HG03095 (cell line): ENCODE data around the gene ZNF441.
"Not testable (repeated sequence)": the region's sequence is repeated elsewhere in the genome, so short reads cannot be mapped to it uniquely, and the experiment has no call there.

Experiments
- ATAC-seq: cut with Tn5 transposase; IDR thresholded peaks from one replicate; pipeline ENCODE4 v1.9.1; 2021; ENCODE audit warnings: moderate library complexity; ENCODE audit not compliant: unreplicated experiment

The ZNF441 gene

DNA sequence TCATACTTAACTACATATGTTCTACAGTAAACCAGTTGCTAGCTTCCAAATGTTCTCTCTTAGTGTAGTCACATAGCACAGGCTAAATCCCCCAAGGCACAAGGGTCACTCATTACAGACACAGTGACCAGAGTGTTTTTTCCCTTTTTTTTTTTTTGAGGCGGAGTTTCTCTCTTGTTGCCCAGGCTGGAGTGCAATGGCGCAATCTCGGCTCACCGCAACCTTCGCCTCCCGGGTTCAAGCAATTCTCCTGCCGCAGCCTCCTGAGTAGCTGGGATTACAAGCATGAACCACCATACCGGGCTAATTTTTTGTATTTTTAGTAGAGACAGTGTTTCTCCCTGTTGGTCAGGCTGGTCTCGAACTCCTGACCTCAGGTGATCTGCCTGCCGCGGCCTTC, 9.9 kb downstream of the ZNF441 start:
- not testable (repeated sequence) for ATAC-seq

DNA sequence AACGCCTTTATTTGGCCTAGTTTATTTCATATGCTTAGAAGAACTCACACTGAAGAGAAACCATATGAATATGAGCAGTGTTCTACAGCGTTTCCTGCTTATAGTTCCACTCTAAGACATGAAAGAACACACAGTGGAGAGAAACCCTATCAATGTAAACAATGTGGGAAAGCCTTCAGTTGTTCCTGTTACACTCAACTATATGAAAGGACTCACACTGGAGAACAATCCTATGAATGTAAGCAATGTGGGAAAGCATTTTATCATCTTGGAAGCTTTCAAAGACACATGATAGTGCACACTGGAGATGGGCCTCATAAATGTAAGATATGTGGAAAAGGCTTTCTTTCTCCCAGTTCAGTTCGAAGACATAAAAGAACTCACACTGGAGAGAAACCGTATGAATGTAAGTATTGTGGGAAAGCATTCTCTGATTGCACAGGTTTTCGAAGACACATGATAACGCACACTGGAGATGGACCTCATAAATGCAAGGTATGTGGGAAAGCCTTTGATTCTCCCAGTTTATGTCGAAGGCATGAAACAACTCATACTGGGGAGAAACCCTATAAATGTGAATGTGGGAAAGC, 13.7 kb downstream of the ZNF441 start:
- ATAC-seq, result no peak

DNA sequence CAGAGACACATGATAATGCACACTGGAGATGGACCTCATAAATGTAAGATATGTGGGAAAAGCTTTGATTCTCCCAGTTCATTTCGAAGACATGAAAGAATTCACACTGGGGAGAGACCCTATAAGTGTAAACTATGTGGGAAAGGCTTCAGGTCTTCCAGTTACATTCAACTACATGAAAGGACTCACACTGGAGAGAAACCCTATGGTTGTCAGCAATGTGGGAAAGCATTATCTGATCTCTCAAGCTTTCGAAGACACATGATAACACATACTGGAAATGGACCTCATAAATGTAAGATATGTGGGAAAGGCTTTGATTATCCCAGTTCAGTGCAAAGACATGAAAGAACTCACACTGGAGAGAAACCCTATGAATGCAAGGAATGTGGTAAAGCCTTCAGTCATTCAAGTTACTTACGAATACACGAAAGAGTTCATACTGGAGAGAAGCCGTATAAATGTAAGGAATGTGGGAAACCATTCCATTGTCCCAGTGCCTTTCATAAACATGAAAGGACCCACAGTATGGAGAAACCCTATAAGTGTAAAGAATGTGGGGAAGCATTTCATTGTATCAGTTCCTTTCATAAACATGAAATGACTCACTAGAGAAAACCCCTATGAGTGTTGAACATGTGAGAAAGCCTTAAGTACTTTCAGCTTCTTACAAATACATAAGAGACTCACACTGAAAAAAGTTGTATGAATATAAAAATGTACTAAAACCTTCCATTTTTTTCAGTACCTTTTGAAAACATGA, 14.7 kb downstream of the ZNF441 start:
- ATAC-seq, result no peak

DNA sequence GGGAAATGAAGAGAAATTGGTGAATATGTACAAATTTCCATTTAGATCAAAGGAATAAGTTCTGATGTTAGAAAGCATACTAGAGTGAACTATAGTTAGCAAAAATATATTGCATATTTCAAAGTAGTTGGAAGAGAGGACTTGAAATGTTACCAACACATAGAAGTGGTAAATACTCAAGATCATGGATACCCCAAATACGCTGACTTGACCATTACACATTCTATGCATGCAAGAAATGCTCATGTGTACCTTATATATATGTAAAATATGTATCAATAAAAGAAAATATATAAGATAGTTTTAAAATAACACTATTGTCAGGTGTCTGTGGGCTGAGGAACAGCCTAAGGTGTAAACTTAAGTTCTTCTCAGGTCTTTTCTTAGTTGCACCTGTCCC, 17.0 kb downstream of the ZNF441 start:
- no peak for ATAC-seq

DNA sequence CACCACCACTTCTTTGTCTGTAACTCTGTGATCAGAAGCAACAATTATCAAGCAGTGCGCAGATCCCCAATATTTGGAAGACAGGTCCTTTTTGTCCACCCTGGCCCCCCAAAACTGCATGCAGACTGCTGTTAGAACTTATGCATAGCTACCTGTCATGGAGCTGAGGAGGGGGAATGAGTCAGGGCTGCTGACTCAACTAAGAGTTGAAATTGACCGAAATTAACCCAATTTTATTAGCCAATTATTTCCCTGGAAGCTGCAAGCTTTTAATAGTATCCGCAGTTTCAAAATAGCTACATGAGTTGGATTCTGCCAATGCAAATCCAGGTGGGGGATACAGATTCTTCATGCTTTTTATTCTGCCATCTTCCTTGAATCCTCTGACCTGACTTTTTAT, 17.6 kb downstream of the ZNF441 start:
- ATAC-seq, result no peak

DNA sequence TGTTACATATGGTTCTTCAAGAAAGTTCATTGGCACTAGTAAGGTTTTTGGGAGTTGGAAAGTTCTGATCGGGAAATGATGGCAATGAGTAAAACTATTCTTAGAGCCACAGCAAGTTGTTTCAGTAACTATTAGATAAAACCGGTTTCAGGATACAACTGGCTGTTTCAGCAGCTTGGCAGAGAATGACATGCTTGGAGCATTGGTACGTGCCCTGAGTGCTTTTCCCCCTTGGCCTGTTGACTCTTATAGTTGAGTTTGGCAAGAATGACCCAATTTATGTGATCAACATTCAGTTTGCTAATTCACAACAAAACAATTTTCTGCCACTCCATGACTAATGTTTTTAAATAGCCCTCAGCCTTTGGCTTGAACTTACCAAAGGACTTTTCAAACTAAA, 20.7 kb downstream of the ZNF441 start:
- no peak for ATAC-seq

DNA sequence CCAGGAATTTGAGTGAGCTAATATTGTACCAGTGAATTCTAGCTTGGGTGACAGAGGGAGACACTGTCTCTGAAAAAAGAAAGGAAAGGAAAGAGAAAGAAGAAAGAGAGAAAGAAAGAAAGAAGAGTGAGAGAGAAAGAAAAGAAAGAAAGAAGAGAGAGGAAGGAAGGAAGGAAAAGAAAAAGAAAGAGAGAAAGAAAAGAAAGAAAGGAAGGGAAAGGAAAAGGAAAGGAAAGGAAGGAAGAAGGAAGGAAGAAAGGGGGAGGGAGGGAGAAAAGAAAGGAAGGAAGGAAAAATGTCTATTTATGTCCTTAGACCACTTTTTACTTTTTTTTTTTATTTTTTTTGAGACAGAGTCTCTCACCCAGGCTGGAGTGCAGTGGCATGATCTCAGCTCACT, 26.1 kb downstream of the ZNF441 start:
- no peak for ATAC-seq

DNA sequence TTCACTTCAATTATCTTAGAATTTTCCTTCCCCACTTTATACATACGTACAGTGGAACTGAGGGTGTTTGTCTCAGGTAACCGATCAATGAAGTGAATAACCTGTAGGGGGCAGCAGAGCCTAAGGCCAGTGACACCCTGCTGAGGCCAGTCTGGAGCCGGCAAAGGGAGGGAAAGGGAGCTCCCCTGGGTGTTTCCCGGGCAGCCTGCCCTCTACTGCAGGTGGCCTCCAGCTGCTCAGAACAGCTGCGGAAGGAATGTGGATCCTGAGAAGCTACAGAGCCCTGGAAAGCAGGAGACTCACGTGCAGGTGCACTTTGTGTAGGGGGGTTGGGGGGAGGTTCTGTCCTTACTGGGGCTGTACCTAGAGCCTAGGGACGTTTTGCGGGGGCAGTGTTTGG, 30.7 kb downstream of the ZNF441 start:
- no peak for ATAC-seq

DNA sequence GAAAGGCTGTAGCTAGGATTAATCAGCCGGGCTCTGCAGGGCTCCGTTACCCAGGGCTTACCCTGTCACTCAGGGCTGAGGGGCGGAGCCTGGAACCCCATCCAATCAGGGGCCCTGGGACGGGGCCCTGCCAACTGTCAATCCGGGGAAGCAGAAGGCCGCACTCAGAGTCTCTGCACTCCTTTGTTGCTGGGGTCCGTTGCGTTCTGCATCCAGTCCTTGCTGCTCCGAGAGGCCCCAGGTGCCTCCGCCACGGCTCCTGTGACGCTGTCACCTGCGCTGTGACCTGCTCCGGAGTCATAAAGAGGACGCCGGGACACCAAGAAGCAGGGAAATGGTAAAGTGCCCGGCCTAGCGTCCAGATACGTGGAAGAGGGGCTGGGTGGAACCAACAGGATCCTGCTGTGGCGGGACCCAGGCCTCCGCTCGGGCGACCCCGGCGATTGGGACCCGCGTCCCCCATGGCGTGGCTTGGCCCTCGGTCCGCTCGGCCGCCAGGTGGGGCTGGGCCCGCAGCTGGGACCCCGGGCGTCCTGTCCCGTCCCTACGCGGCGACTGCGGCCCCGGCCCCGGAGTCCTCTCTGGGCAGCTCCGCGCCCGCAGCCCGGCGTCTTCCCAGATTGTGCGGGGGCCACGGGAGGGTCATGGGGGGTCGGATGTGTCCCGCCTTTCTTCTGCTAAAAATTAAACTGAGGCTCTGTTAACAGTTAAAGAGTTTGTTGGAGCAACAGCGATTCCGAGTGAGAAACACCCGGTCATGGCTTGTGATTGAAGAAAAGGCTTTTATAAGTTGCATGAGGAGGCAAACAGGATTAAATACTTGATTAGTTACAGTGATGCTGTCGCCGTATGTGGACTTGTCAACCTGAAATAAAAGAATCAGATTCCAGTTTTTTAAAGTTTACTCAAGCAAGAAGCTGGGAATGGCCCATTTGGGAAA, 31.9 kb downstream of the ZNF441 start, which contains the start of gene ZNF491:
TSS of gene ZNF491 (plus strand) at position 133 of the 940 bp plus-strand sequence. CDS start 7,431 bp downstream, outside the sequence.
- ATAC-seq, result peak; percentile 86

DNA sequence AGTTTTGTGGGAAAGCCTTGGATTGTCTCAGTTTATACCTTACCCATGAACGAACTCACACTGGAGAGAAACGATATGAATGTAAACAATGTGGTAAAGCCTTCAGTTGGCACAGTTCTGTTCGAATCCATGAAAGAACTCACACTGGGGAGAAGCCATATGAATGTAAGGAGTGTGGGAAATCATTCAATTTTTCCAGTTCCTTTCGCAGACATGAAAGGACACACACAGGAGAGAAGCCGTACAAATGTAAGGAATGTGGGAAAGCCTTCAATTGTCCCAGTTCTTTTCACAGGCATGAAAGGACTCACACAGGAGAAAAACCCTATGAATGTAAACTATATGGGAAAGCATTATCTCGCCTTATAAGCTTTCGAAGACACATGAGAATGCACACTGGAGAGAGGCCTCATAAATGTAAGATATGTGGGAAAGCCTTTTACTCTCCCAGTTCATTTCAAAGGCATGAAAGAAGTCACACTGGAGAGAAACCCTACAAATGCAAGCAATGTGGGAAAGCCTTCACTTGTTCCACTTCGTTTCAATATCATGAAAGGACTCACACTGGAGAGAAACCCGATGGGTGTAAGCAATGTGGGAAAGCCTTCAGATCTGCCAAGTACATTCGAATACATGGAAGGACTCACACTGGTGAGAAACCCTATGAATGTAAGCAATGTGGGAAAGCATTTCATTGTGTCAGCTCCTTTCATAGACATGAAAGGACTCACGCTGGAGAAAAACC, 39.7 kb downstream of the ZNF441 start:
- ATAC-seq, result no peak

DNA sequence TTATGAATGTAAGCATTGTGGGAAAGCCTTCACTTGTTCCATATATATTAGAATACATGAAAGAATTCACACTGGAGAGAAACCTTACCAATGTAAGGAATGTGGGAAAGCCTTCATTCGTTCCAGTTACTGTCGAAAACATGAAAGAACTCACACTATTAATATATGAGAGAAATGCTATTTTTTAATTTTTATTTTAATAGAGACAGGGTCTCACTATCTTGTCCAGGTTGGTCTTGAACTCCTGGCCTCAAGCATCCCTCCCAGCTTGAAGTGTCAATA, 40.2 kb downstream of the ZNF441 start:
- no peak for ATAC-seq

DNA sequence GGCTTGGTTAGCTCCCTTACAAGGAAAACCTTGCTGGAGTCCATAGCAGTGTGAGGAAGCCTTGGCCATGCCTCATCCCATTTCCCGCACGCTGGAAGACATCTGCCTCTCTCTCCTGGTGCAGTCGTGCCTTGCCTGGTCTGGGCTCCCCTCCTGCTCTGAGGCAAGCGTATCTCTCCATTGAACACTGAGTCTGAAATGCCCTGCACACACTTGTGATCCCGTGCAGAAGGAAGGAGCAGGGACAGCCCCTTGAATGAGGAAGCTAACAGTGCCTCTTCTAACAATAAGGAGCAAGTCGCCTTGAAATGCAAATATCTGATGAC, 46.9 kb downstream of the ZNF441 start:
- ATAC-seq, result no peak

DNA sequence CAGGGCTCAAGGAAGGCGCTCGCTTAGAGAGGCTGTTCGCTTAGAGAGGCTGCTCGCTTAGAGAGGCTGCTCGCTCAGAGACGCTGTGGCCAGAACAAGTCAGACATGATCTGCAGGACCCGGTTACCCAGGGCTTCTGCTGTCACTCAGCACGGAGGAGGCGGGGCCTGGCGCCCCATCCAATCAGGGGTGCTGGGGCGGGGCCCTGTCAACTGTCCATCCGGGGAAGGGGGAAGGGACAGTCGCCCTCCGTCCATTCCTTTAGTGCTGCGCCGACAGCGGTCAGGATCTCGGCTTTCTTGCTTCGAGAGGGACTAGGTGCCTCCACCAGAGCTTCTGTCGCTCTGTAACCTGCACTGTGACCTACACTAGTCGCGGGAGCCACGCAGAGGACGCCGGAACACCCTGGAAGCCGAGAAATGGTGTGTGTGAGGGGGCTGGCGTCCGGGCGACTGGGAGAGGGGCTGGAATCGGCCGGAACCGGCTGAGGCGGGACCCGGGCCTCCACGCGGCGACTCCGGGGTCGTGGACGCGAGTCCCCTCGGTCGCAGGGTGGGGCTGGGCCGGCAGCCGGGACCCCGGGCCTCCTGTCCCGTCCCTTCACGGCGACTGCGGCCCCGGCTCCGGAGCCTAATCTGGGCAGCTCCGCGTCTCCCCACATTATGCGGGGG, 47.4 kb downstream of the ZNF441 start, which contains the start of gene ZNF440:
TSS of gene ZNF440 (plus strand) at position 245 of the 671 bp plus-strand sequence. CDS start at position 420, 175 bp downstream.
- ATAC-seq, result peak; percentile 91

DNA sequence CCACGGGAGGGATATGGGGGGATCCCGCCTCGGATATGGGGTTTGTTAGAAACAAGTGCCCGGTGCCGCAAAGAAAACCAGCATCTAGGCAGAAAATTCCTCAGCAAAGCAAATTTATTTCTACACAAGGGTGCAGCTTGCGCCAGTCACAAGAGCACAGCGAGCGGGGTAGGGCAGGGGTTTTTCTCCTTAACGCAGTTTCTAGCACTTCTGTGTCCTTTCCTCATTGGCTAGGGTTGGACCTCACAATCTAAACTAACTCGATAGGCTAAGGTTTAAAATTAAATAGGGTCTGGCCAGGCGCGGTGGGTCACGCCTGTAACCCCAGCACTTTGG, 47.9 kb downstream of the ZNF441 start:
- no peak for ATAC-seq

DNA sequence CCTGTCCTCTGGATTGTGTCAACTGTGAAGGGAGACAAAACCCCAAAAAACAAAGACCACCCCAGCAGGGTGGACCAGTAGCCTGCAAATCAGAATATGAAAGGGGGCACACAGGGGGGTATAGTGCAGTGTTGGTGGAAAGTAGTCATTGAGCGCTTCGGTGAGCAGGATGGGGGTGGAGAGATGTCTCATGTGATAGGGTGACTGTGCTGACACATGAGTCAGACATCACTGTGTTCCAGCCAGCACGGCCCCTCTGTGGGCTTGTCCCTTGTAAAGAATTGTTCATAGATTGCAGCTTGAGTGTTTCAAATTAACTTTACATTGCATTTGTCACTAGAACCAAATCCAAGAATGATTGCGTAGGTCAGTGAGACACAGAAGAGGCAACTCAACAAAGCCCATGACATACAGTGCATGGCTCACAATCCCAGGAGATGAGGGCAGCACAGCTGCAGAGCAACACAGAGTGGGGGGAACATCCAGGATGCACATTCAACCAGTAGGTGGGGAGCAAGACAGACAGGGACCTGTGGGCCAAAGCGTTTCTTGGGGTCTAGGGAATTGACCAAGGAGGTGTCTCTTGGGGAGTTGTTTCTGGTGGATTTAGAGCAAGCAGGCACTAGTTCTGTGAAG, 54.8 kb downstream of the ZNF441 start:
- no peak for ATAC-seq

DNA sequence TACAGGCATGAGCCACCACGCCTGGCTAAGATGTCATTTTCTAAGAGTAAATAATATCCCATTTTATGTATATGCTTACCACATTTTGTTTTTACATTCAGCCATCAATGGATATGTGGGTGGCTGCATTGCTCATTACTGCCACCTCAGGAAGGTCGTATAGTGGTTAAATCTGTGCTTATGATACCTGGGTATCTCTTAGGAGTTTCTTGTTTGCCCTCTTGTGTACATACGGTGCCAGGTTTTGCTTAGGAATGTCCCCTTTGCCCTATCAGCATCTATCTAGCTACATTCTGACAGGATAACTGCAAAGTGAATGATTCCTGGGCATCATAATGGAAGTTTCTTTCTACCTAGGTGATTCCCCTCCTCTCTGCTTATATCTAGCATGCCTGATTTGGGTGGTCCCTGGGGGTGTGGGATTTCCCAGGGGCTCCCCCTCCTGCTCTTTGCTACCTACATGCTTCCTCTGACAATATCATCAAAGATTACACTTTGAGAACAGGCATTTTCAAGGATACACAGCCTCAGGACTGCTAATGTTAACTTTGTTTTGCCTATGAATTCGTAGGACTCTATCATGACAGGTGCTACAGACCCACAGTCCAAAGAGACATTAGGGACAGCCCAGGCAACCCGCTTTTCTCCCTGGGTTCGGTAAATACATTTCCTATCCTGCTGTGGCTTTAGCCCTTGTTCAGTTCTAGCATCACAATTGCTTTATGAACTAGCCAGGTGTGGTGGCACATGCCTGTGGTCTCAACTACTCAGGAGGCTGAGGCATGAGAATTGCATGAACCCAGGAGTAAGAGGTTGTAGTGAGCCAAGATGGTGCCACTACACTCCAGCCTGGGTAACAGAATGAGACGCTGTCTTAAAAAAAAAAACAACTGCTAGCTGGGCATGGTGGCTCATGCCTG, 62.4 kb downstream of the ZNF441 start:
- not testable (repeated sequence) for ATAC-seq

DNA sequence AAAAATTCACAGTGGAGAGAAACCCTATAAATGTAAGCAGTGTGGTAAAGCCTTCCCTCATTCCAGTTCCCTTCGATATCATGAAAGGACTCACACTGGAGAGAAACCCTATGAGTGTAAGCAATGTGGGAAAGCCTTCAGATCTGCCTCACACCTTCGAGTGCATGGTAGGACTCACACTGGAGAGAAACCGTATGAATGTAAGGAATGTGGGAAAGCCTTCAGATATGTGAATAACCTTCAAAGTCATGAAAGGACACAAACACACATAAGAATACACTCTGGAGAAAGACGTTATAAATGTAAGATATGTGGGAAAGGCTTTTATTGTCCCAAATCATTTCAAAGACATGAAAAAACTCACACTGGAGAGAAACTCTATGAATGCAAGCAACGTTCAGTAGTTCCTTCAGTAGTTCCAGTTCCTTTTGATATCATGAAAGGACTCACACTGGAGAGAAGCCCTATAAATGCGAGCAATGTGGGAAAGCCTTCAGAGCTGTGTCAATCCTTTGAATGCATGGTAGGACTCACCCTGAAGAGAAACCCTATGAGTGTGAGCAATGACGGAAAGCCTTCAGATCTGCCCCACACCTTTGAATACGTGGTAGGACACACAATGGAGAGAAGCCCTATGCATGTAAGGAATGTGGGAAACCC, 65.6 kb downstream of the ZNF441 start:
- no peak for ATAC-seq

DNA sequence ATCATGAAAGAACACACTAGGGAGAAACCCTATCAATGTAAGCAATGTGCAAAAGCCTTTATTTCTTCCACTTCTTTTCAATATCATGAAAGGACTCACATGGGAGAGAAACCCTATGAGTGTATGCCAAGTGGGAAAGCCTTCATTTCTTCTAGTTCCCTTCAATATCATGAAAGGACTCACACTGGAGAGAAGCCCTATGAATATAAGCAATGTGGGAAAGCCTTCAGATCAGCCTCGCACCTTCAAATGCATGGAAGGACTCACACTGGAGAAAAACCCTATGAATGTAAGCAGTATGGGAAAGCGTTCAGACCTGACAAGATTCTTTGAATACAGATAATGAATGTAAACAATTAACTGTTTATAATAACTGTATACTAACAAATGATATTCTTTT, 66.7 kb downstream of the ZNF441 start:
- no peak for ATAC-seq
